ENCODE measurements around the gene KCTD6. TPM values are rescaled to one million over a fixed set of nuclear protein-coding genes. Genes with fewer than 3 reads are reported as not detected.

Gene KCTD6
- total and polyA plus RNA-seq, 2 of the 8 experiments (the other 6 are each of a cell fraction or from before 2014, with no cell fraction given), result 17.4 to 21.4 TPM

GRCh38 chr3:58473275-58473674 is 18.6 kb upstream of the KCTD6 start:
- H4K5ac ChIP-seq (ENCODE audit: insufficient read length, low read depth, low read length), result no peak overlapping the region
- no peaks in the 10 kb centered on the region for H3K79me1 ChIP-seq (ENCODE audit: low read depth, low read length)
- no peak for DNase-seq (ENCODE audit: low read depth in 1 of 2, low spot score in 2 of 2)
- H4K8ac ChIP-seq (ENCODE audit: extremely low read depth, insufficient read depth, low read length), result no peak overlapping the region
- FAIRE-seq, result no peak
- ChIA-PET CTCF (ENCODE audit: partially characterized antibody) (interaction anchor here (0.6 to 2.0 kb wide), 7 partner anchors 7 to 71 kb away, joined by 3 to 7 read pairs (median 4); no protein-coding TSS in a partner anchor), POLR2A (ENCODE audit: partially characterized antibody) (interaction anchor here (1.7 kb wide), 1 partner anchor 44 kb away, joined by 3 read pairs; no protein-coding TSS in a partner anchor)
- H3K4me3 ChIP-seq (ENCODE audit: extremely low read depth in 1 of 4, insufficient read depth in 2 of 4, low read depth in 3 of 4, low read length in 4 of 4), result no peak overlapping the region
- no peak overlapping the region for H2BK15ac ChIP-seq (ENCODE audit: low read length)
- H3K18ac ChIP-seq (ENCODE audit: extremely low read depth, low read length), result no peak overlapping the region
- no peaks in the 10 kb centered on the region for H3K79me2 ChIP-seq (ENCODE audit: control insufficient read depth in 1 of 2, insufficient read depth in 2 of 2, low read length in 2 of 2)
- no peak overlapping the region for H3K56ac ChIP-seq (replicated peaks; ENCODE audit: insufficient read length, low read depth, low read length)
- no peak overlapping the region for H4K91ac ChIP-seq (replicated peaks; ENCODE audit: insufficient read length, low read length)
- H2BK120ac ChIP-seq (replicated peaks; ENCODE audit: low read depth, low read length), result no peak overlapping the region
- H2BK20ac ChIP-seq (ENCODE audit: low read length), result no peak overlapping the region
- peaks cover 0 to 7% (median 4%) of the 10 kb centered on the region in 4 experiments; a peak in 4 of 7 replicates for H3K4me1 ChIP-seq (replicated peaks in 1 of 4; ENCODE audit: control insufficient read depth in 3 of 4, insufficient read depth in 4 of 4, low read length in 3 of 4)
- no peak overlapping the region for H3K14ac ChIP-seq (ENCODE audit: insufficient read length)
- H2AK5ac ChIP-seq (ENCODE audit: low read depth, low read length), result no peak overlapping the region
- H3K23ac ChIP-seq (ENCODE audit: insufficient read length), result no peak overlapping the region
- no peaks in the 10 kb centered on the region for H3K27me3 ChIP-seq (replicated peaks in 1 of 4; ENCODE audit: control insufficient read depth in 3 of 4, extremely low read depth in 1 of 4, insufficient read depth in 3 of 4, low read length in 3 of 4)
- H4K20me1 ChIP-seq (replicated peaks in 1 of 2; ENCODE audit: control insufficient read depth in 1 of 2, insufficient read depth in 2 of 2, low read length in 2 of 2), result no peaks in the 10 kb centered on the region
- H2BK5ac ChIP-seq (ENCODE audit: low read depth, low read length), result no peak overlapping the region
- H3K4me2 ChIP-seq (ENCODE audit: insufficient read depth in 1 of 2, low read depth in 2 of 2, low read length in 2 of 2), result no peak overlapping the region
- no peak for TF ChIP-seq TAF1 (IDR thresholded peaks at IDR 0.05; ENCODE audit: low read depth, low read length)
- H3K9me3 ChIP-seq (ENCODE audit: insufficient read depth in 2 of 2, low read depth in 1 of 2, low read length in 1 of 2), result no peaks in the 10 kb centered on the region
- H3K4ac ChIP-seq (replicated peaks; ENCODE audit: insufficient read length, low read depth, low read length), result no peak overlapping the region
- H3K36me3 ChIP-seq (ENCODE audit: control insufficient read depth in 2 of 4, insufficient read depth in 4 of 4, low read length in 3 of 4), result no peaks in the 10 kb centered on the region
- no peaks in the 10 kb centered on the region for H3K23me2 ChIP-seq (ENCODE audit: low read depth, low read length)
- no peak overlapping the region for H3K9ac ChIP-seq (replicated peaks in 1 of 4; ENCODE audit: extremely low read depth in 1 of 4, low read depth in 3 of 4, low read length in 3 of 4)
- no peak overlapping the region for H2AFZ ChIP-seq (ENCODE audit: low read length)
- no peak overlapping the region for H3K27ac ChIP-seq (ENCODE audit: low read depth, low read length)
- H2BK12ac ChIP-seq (ENCODE audit: low read depth, low read length), result no peak overlapping the region
- whole genome bisulfite sequencing, 2 experiments (ENCODE audit: extremely low coverage in 1 of 2, insufficient coverage in 1 of 2, insufficient read length in 1 of 2, insufficient replicate concordance in 2 of 2, low coverage in 1 of 2, low lambda C conversion rate in 2 of 2, missing lambda C conversion rate in 1 of 2), result 89% methylated on average over 1 of the region's 1 CpG; no CpG with 5 or more reads in 1 of the 2 experiments
